SW480 (cell line): ENCODE data around the gene GRAMD2B.

Source experiments
- DNase-seq: peaks from one replicate; pipeline ENCODE4 v3.0.0-alpha.2; 2016; ENCODE audit warnings: low spot score

The GRAMD2B gene

DNA sequence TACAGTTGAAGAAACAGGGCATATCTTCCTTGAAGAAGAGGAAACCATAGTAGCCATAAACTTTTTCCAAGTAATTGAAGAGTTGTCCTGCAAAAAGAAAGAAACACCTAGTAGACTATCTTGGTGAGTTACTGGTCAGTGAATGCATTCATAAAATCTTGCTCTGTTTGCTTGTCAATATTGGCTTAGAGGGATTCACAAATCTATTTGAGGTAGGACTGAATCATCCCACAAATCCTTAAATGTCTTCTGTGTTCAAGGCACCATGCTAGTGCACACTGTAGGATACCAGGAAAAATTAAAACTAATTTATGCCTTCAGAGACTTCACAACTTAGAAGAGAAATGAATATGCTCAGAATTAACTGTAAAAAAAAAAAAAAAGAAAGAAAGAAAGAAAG lies 57.6 kb downstream of the GRAMD2B start:
- DNase-seq, result no peak

GRCh38 chr5:126481243-126481642 lies 58.0 kb downstream of the GRAMD2B start:
- DNase-seq, result no peak

DNA sequence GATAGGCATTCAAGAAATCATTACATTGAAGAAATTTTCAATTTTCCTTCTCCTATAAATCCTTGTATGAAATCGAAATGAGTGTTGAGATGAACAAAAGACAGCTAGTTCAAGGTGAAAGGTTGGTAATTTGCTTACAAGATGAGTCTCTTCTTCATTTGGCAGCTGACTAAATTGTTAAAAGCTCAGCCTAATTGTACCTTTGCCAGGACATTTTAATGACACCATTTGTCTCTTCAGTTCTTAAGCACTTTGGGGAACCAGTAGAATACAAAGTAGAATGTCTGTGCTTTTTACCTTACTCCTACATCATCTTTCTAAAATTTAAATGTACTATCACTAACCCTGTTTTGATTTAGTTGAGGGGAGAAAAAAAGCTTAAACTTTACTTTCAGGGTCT lies 59.4 kb downstream of the GRAMD2B start:
- DNase-seq, result no peak

DNA sequence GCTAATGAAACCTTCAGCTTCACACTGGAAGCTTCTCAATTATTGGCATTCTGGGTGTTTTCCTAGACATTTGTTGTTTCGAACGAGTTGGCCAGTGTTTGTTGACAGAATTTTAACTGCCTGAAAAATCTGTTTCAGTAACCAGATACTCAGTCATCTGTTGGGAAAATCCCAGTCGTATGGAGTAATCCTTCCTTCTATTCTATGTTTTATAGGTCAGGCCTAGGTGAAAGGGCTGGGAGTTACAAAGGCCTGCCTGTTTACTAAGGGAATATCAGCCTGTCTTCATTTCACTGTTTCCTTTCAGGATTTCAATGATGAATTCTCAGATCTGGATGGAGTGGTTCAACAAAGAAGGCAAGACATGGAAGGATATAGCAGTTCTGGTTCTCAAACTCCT lies 59.9 kb downstream of the GRAMD2B start:
- DNase-seq, result no peak

- DNase-seq, result no peak
Observed at GRCh38 chr5:126484253-126484652, 61.0 kb downstream of the GRAMD2B start.

GRCh38 chr5:126486332-126486731 lies 63.1 kb downstream of the GRAMD2B start:
- DNase-seq, result no peak

- no peak for DNase-seq
Observed at GRCh38 chr5:126487596-126487995, 64.4 kb downstream of the GRAMD2B start.

GRCh38 chr5:126488443-126489065 lies 65.3 kb downstream of the GRAMD2B start:
- DNase-seq, result no peak

- peak; percentile 9 for DNase-seq
Observed at GRCh38 chr5:126490167-126490940, 67.1 kb downstream of the GRAMD2B start.

DNA sequence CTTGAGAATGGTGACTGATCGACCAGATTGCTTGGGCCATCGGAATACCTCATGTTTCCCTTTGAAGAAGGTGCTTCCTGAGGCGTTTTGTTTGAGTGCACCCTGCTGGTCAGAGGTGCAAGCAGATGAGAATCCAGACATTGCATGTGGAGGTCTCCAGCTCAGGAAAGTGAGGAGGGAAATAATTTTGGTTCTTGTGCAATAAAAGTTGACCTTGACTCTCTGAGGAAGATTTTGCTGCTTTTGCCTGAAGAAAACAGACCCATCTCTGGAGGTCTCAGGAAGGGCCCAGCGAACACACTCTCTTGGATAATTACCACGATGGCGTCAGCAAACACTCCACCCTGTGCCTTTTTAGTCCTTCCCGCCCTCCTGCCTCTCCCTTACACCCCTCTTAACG lies 69.7 kb downstream of the GRAMD2B start:
- DNase-seq, result peak; percentile 21

DNA sequence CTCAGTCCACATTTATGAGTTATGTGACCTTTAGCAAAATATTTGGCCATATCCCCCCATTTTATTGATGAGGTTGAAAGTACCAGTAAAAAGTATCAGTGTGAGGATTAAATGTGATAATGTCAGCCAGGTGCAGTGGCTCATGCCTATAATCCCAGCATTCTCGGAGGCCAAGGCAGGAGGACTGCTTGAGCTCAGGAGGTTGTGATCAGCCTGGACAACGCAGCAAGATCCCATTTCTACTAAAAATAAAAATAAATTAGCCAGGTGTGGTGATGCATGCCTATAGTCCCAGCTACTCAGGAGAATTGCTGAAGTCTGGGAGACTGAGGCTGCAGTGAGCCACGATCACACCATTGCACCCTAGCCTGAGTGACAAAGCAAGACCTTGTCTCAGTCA lies 71.2 kb downstream of the GRAMD2B start:
- no peak for DNase-seq

GRCh38 chr5:126497506-126497905 lies 74.3 kb downstream of the GRAMD2B start:
- DNase-seq, result no peak

GRCh38 chr5:126499278-126499677 lies 76.1 kb downstream of the GRAMD2B start:
- no peak for DNase-seq

GRCh38 chr5:126499853-126500342 lies 76.7 kb downstream of the GRAMD2B start:
- peak; percentile 20 for DNase-seq

DNA sequence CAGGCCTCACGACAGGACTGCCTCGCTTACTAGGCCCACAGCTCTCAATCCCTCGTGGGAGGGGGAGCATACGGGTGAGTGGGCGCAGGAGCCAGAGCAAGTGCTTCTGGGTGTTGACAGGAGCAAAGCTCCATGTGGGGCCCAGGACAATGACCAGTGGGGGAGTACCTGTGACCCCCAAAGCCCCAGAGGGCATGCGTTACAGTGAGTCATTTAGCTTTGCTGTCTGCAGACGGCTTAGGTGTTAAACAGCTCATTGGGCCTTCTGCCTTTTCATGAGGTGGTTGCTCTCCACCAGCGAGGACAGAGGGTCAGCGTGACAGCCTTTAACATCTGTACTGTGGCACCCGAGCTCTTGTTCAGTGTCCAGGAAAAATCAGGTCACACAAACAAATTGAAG lies 78.2 kb downstream of the GRAMD2B start:
- no peak for DNase-seq

DNA sequence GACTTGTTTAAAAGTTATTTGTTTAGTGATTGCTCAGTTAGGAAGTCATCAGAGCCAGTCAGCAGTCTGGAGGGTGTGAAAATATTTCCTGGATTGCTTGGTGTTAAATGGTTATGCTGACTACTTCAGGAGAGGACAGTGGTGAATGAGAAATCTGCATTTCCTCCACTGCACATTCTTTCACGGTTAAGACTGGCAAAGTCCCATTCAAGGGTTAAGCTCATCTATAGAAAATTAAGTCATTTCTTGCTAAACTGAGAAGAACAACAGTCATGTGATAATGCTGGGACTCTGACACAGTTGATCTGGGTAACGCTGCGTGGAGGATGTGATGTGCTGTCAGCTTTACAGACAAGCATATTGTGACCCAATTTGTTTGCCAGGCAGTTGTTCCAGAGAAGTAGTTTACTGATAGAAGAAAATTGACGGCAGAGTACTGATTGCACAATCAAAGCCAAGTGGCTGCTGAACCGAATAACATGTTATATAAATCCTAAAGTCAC lies 80.4 kb downstream of the GRAMD2B start:
- DNase-seq, result no peak

- DNase-seq, result no peak
Observed at GRCh38 chr5:126506079-126506478, 82.9 kb downstream of the GRAMD2B start.

- DNase-seq, result no peak
Observed at GRCh38 chr5:126508251-126508961, 85.2 kb downstream of the GRAMD2B start.

DNA sequence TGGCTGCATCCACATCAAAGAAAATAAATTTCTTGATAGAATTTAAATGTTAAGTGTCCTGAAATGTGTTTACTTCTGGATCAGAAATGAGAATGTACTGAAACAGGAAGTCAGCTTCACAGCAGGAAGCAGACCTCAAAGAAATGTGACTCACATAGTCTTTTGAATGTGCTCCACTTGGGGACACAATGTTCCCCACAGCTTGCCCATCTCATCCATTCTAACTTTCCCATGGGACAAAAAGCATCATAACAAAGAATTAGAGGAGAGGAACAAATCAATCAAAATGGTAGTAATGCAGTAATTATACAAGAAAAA lies 85.7 kb downstream of the GRAMD2B start:
- DNase-seq, result peak; percentile 8

DNA sequence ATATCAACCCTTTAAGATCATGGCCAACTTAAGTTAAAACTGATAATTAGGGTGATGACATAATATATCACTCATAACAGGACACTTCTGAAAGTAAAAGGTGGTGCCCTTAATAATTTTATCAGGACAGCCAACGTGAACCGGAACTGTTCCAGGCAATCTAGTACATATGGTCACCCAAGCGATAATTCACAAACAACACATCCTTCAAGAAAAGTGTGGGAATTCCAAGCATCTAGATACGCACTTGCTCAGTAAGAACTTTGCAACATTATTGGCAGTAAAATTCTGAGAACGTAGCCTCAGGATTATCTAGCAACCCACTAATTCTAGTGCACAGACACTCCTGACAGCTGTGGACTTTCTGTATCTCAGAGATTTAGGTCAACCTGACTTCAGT lies 86.1 kb downstream of the GRAMD2B start:
- no peak for DNase-seq

- DNase-seq, result no peak
Observed at GRCh38 chr5:126511961-126512360, 88.8 kb downstream of the GRAMD2B start.

- DNase-seq, result no peak
Observed at GRCh38 chr5:126512451-126512850, 89.2 kb downstream of the GRAMD2B start.

DNA sequence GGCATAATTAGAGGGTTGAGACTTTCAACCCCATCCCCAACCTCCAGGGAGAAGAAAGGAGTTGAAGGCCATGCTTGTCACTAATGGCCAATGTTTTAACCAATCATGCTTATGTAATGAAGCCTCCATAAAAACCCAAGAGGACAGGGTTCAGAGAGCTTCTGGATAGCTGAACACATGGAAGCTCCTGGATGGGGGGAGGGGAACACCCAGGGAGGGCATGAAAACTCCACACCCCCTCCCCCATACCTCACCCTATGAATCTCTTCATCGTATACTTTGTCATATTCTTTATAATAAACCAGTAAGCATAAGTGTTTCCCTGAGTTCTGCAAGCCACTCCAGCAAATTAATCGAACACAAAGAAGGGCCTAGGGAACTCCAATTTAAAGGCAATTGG lies 90.1 kb downstream of the GRAMD2B start:
- DNase-seq, result no peak
